Measurements from ENCODE around the gene RAB6B. TPM values are rescaled to one million over a fixed set of nuclear protein-coding genes. Genes with fewer than 3 reads are reported as not detected.

RAB6B gene
- total RNA-seq, 4 donors from 2014 or later, result 0.30 to 1.1 (median 0.65) TPM

GRCh38 chr3:133856316-133856715, 39.4 kb downstream of the RAB6B start:
- TF ChIP-seq CTCF (IDR thresholded peaks at IDR 0.05), result no peak
- TF ChIP-seq POLR2A (IDR thresholded peaks at IDR 0.05), result no peak
- H3K4me3 ChIP-seq (ENCODE audit: low read depth, poor library complexity, severe bottlenecking), result no peak overlapping the region
- intact Hi-C loops (cut with DNase I; ENCODE audit: low total_unique reads), result no loop called here
- 77 to 78% methylated on average over 2 of the region's 2 CpGs for WGBS, 2 donors
- peak in 1 of 2 donors; percentile 43 for DNase-seq (ENCODE audit: low spot score in 2 of 2)

- intact Hi-C loops (cut with DNase I; ENCODE audit: low total_unique reads), result no loop called here
- 89 to 90% methylated on average over 6 of the region's 6 CpGs for WGBS, 2 donors
- DNase-seq (ENCODE audit: low spot score in 2 of 2), result peak in 1 of 2 donors; percentile 34
- H3K4me3 ChIP-seq (ENCODE audit: low read depth, poor library complexity, severe bottlenecking), result no peak overlapping the region
- TF ChIP-seq CTCF (IDR thresholded peaks at IDR 0.05), result no peak
- no peak for TF ChIP-seq POLR2A (IDR thresholded peaks at IDR 0.05)
These were observed 39.9 kb downstream of the RAB6B start for GRCh38 chr3:133855772-133856171.

- WGBS, 2 donors, result 68% methylated on average over 4 of the region's 4 CpGs
These were observed 40.7 kb downstream of the RAB6B start for GRCh38 chr3:133855002-133855370.

GRCh38 chr3:133854264-133855001, 41.2 kb downstream of the RAB6B start:
- no peak for TF ChIP-seq POLR2A (IDR thresholded peaks at IDR 0.05)
- no peak for TF ChIP-seq CTCF (IDR thresholded peaks at IDR 0.05)
- 70 to 80% methylated on average over 5 of the region's 5 CpGs for WGBS, 2 donors
- H3K4me3 ChIP-seq (ENCODE audit: low read depth, poor library complexity, severe bottlenecking), result no peak overlapping the region
- DNase-seq (ENCODE audit: low spot score in 2 of 2), result peak in 1 of 2 donors; percentile 14
- intact Hi-C loops (cut with DNase I; ENCODE audit: low total_unique reads), result no loop called here

More at GRCh38 chr3:133855002-133855370, 40.7 kb downstream of the RAB6B start:
- peak in 1 of 2 donors; percentile 21 for DNase-seq (ENCODE audit: low spot score in 2 of 2)
- H3K4me3 ChIP-seq (ENCODE audit: low read depth, poor library complexity, severe bottlenecking), result no peak overlapping the region
- intact Hi-C loops (cut with DNase I; ENCODE audit: low total_unique reads), result no loop called here
- no peak for TF ChIP-seq POLR2A (IDR thresholded peaks at IDR 0.05)
- no peak for TF ChIP-seq CTCF (IDR thresholded peaks at IDR 0.05)

GRCh38 chr3:133853925-133854227, 41.8 kb downstream of the RAB6B start:
- TF ChIP-seq POLR2A (IDR thresholded peaks at IDR 0.05) (no peak), CTCF (IDR thresholded peaks at IDR 0.05) (no peak)
- WGBS, 2 donors, result 85 to 90% methylated on average over 2 of the region's 2 CpGs
- no peak overlapping the region for H3K4me3 ChIP-seq (ENCODE audit: low read depth, poor library complexity, severe bottlenecking)
- no peak for DNase-seq (ENCODE audit: low spot score in 2 of 2)
- intact Hi-C loops (cut with DNase I; ENCODE audit: low total_unique reads), result no loop called here
